H9 (cell line): ENCODE results near the gene TTC13. TPM values are rescaled to one million over a fixed set of nuclear protein-coding genes. Genes with fewer than 3 reads are reported as not detected.
A peak's percentile ranks its signal among the peaks of the same experiment; 100 is the strongest.

Source experiments
- DNase-seq: peaks from one replicate; pipeline ENCODE4 v3.0.0-alpha.2; 2017
- H2AFZ ChIP-seq: one replicate; pipeline ENCODE4 v1.6.1; 2013; ENCODE audit warnings: mild to moderate bottlenecking, low read length, control low read depth, moderate library complexity
- H2AK5ac ChIP-seq: 2 replicates; pipeline ENCODE4 v1.6.1; 2013; ENCODE audit warnings: low read length, control low read depth, mixed read lengths; ENCODE audit not compliant: insufficient read length
- H2BK120ac ChIP-seq: one replicate; pipeline ENCODE4 v1.6.1; 2013; ENCODE audit warnings: low read depth, mild to moderate bottlenecking, low read length, control low read depth, inconsistent platforms; ENCODE audit not compliant: poor library complexity, severe bottlenecking
- H2BK12ac ChIP-seq: 2 replicates; pipeline ENCODE4 v1.6.1; 2013; ENCODE audit warnings: low read length, control low read depth, mixed read lengths, low read depth; ENCODE audit not compliant: insufficient read length
- H2BK15ac ChIP-seq: 2 replicates; pipeline ENCODE4 v1.6.1; 2013; ENCODE audit warnings: low read depth, low read length, control low read depth
- H2BK20ac ChIP-seq: one replicate; pipeline ENCODE4 v1.6.1; 2013; ENCODE audit warnings: low read depth, mild to moderate bottlenecking, low read length, control low read depth, inconsistent platforms; ENCODE audit not compliant: poor library complexity, severe bottlenecking
- H2BK5ac ChIP-seq: 2 replicates; pipeline ENCODE4 v1.6.1; 2013; ENCODE audit warnings: low read length, control low read depth, mixed read lengths; ENCODE audit not compliant: insufficient read length
- H3K14ac ChIP-seq: 2 replicates; pipeline ENCODE4 v1.6.1; 2013; ENCODE audit warnings: low read length, control low read depth; ENCODE audit not compliant: insufficient read depth
- H3K18ac ChIP-seq: 2 replicates; pipeline ENCODE4 v1.6.1; 2013; ENCODE audit warnings: low read depth, mild to moderate bottlenecking, mixed read lengths, low read length, control low read depth; ENCODE audit not compliant: insufficient read length
- H3K23ac ChIP-seq: 2 replicates; pipeline ENCODE4 v1.6.1; 2013; ENCODE audit warnings: low read length, control low read depth, mixed read lengths, low read depth; ENCODE audit not compliant: insufficient read length
- H3K23me2 ChIP-seq: 2 replicates; pipeline ENCODE4 v1.6.1; 2013; ENCODE audit warnings: low read depth, mild to moderate bottlenecking, mixed read lengths, low read length, control low read depth; ENCODE audit not compliant: insufficient read length, poor library complexity, severe bottlenecking
- H3K27ac ChIP-seq: 2 replicates; pipeline ENCODE4 v1.5.1; 2013; ENCODE audit warnings: low read length, control low read depth, mixed read lengths, low read depth; ENCODE audit not compliant: insufficient read length
- H3K27me3 ChIP-seq: 2 replicates; pipeline ENCODE4 v1.6.1; 2013; ENCODE audit warnings: low read length, control low read depth, inconsistent platforms; ENCODE audit not compliant: insufficient read depth
- H3K4ac ChIP-seq: 2 replicates; pipeline ENCODE4 v1.6.1; 2013; ENCODE audit warnings: low read depth, mild to moderate bottlenecking, control low read depth, inconsistent platforms, low read length, moderate library complexity
- H3K4me1 ChIP-seq: 2 replicates; pipeline ENCODE4 v1.6.1; 2013; ENCODE audit warnings: low read length, control low read depth, inconsistent platforms; ENCODE audit not compliant: insufficient read depth
- H3K4me2 ChIP-seq: 2 replicates; pipeline ENCODE4 v1.6.1; 2013; ENCODE audit warnings: low read length, control low read depth, mixed read lengths; ENCODE audit not compliant: insufficient read length, insufficient read depth
- H3K56ac ChIP-seq: 2 replicates; pipeline ENCODE4 v1.6.1; 2013; ENCODE audit warnings: low read depth, mild to moderate bottlenecking, mixed read lengths, low read length, control low read depth; ENCODE audit not compliant: insufficient read length
- H3K79me1 ChIP-seq: 2 replicates; pipeline ENCODE4 v1.6.1; 2013; ENCODE audit warnings: low read depth, mild to moderate bottlenecking, moderate library complexity, low read length, control low read depth, inconsistent platforms; ENCODE audit not compliant: insufficient read depth, poor library complexity, severe bottlenecking
- H3K79me2 ChIP-seq: 2 replicates; pipeline ENCODE4 v1.6.1; 2013; ENCODE audit warnings: low read length, control low read depth, inconsistent platforms; ENCODE audit not compliant: insufficient read depth
- H3K9ac ChIP-seq: 2 replicates; pipeline ENCODE4 v1.6.1; 2013; ENCODE audit warnings: low read length, control low read depth, mixed read lengths; ENCODE audit not compliant: insufficient read length; ENCODE audit errors: extremely low read depth
- H3K9me3 ChIP-seq: one replicate; pipeline ENCODE4 v1.6.1; 2013; ENCODE audit warnings: low read depth, low read length, inconsistent platforms; ENCODE audit not compliant: control insufficient read depth
- H3T11ph ChIP-seq: one replicate; pipeline ENCODE4 v1.6.1; 2013; ENCODE audit warnings: mild to moderate bottlenecking, low read length, control low read depth, inconsistent platforms
- H4K20me1 ChIP-seq: one replicate; pipeline ENCODE4 v1.6.1; 2013; ENCODE audit not compliant: control insufficient read depth, insufficient read length, insufficient read depth
- H4K5ac ChIP-seq: 2 replicates; pipeline ENCODE4 v1.6.1; 2013; ENCODE audit warnings: low read depth, mild to moderate bottlenecking, mixed read lengths, low read length, control low read depth; ENCODE audit not compliant: insufficient read length
- H4K8ac ChIP-seq: replicated peaks from 2 replicates; pipeline ENCODE4 v1.6.1; 2013; ENCODE audit warnings: low read length, control low read depth, mixed read lengths, low read depth; ENCODE audit not compliant: insufficient read length
- H4K91ac ChIP-seq: 2 replicates; pipeline ENCODE4 v1.6.1; 2013; ENCODE audit warnings: low read depth, mild to moderate bottlenecking, moderate library complexity, mixed read lengths, low read length, control low read depth; ENCODE audit not compliant: insufficient read length
- H3K27ac Mint-ChIP-seq, 3 experiments: 2 replicates in 2 of 3; 3 replicates in 1 of 3; pipeline ENCODE4 v1.8.0; 2020 to 2021; ENCODE audit warnings: mixed read lengths in 3 of 3, mild to moderate bottlenecking in 1 of 3, moderate library complexity in 1 of 3
- H3K27me3 Mint-ChIP-seq: 2 replicates; pipeline ENCODE4 v1.8.0; 2021; ENCODE audit warnings: low read depth, mild to moderate bottlenecking, moderate library complexity, mixed read lengths
- H3K36me3 Mint-ChIP-seq, 3 experiments: 2 replicates in 2 of 3; 3 replicates in 1 of 3; pipeline ENCODE4 v1.8.0; 2020 to 2021; ENCODE audit warnings: low read depth in 3 of 3, mixed read lengths in 3 of 3; ENCODE audit not compliant: insufficient read depth in 1 of 3
- H3K4me1 Mint-ChIP-seq, 2 experiments: 2 replicates each; pipeline ENCODE4 v1.8.0; 2020; ENCODE audit warnings: mixed read lengths in 2 of 2
- H3K4me3 Mint-ChIP-seq, 2 experiments: 2 replicates in 1 of 2; 3 replicates in 1 of 2; pipeline ENCODE4 v1.8.0; 2020 to 2021; ENCODE audit warnings: mild to moderate bottlenecking in 2 of 2, mixed read lengths in 2 of 2, moderate library complexity in 1 of 2
- H3K9me3 Mint-ChIP-seq, 2 experiments: 2 replicates in 1 of 2; 3 replicates in 1 of 2; pipeline ENCODE4 v1.8.0; 2020; ENCODE audit warnings: mild to moderate bottlenecking in 2 of 2, mixed read lengths in 2 of 2, moderate library complexity in 1 of 2
- WGBS: extraction: QIAGEN DNeasy Blood & Tissue Kit; methylation state at CpG from one replicate; pipeline ENCODE4 v1.1.7; 2013; ENCODE audit warnings: missing lambda C conversion rate, low lambda C conversion rate, mixed read lengths; ENCODE audit not compliant: insufficient read length; ENCODE audit errors: extremely low coverage; 5-methylcytosine and 5-hydroxymethylcytosine counted together
- total RNA-seq: library from RNA; stranded (reverse); gene quantifications from 2 replicates; pipeline ENCODE4 v1.2.1, GENCODE V29; 2021
- TF ChIP-seq, protein P1 (sequence below): fragments of 200-600 bp; sonication (generic); conservative IDR thresholded peaks from 3 replicates; pipeline ENCODE4 v1.8.0; 2021; ENCODE audit warnings: antibody characterized with exemption, mild to moderate bottlenecking

Gene TTC13
- total RNA-seq, 1 experiment from 2014 or later: 7.6 TPM

DNA sequence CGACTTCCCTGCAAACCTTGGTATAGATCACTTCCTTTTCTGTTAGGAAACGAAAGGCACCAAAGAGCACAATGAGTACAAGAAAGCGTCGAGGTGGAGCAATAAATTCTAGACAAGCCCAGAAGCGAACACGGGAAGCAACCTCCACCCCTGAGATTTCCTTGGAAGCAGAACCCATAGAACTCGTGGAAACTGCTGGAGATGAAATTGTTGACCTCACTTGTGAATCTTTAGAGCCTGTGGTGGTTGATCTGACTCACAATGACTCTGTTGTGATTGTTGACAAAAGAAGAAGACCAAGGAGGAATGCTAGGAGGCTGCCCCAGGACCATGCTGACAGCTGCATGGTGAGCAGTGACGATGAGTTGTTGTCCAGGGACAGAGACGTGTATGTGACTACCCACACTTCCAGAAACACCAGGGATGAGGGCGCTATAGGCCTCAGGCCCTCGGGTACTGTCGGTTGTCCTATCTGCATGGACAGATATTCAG lies 42.9 kb upstream of the TTC13 start:
- Histone ChIP-seq H4K5ac (no peak overlapping the region), H3K27me3 (no peaks in the 10 kb centered on the region; the same call in 1 of the 2 replicates), H2BK120ac (no peak overlapping the region), H3K9ac (no peak overlapping the region), H3K9me3 (no peaks in the 10 kb centered on the region), H2BK15ac (no peak overlapping the region), H3K23me2 (no peaks in the 10 kb centered on the region), H3T11ph (no peak overlapping the region), H3K18ac (no peak overlapping the region), H3K4ac (no peak overlapping the region), H3K27ac (no peak overlapping the region), H3K79me2 (no peaks in the 10 kb centered on the region), H2BK5ac (no peak overlapping the region), H3K4me1 (peaks cover 12% of the 10 kb centered on the region; the same call in 1 of the 2 replicates), H4K8ac (no peak overlapping the region), H2BK20ac (no peak overlapping the region), H4K91ac (no peak overlapping the region), H3K14ac (no peak overlapping the region), H4K20me1 (no peaks in the 10 kb centered on the region), H3K4me2 (no peak overlapping the region), H2AFZ (no peak overlapping the region), H2BK12ac (no peak overlapping the region), H3K23ac (no peak overlapping the region), H2AK5ac (no peak overlapping the region), H3K79me1 (no peaks in the 10 kb centered on the region), H3K56ac (no peak overlapping the region)
- Mint-ChIP-seq H3K9me3 (no peaks in the 10 kb centered on the region), H3K36me3 (no peaks in the 10 kb centered on the region; a peak in 1 of 7 replicates), H3K4me1 (peaks cover 15 to 27% of the 10 kb centered on the region in 2 experiments), H3K4me3 (peak overlapping the region in 1 of 2 experiments; percentile 25; a peak in 1 of 5 replicates), H3K27me3 (peaks cover 91% of the 10 kb centered on the region), H3K27ac (no peak overlapping the region)
- no CpG with 5 or more reads among the region's 12 CpGs for WGBS
- no peak for DNase-seq
- TF ChIP-seq, protein P1, sequence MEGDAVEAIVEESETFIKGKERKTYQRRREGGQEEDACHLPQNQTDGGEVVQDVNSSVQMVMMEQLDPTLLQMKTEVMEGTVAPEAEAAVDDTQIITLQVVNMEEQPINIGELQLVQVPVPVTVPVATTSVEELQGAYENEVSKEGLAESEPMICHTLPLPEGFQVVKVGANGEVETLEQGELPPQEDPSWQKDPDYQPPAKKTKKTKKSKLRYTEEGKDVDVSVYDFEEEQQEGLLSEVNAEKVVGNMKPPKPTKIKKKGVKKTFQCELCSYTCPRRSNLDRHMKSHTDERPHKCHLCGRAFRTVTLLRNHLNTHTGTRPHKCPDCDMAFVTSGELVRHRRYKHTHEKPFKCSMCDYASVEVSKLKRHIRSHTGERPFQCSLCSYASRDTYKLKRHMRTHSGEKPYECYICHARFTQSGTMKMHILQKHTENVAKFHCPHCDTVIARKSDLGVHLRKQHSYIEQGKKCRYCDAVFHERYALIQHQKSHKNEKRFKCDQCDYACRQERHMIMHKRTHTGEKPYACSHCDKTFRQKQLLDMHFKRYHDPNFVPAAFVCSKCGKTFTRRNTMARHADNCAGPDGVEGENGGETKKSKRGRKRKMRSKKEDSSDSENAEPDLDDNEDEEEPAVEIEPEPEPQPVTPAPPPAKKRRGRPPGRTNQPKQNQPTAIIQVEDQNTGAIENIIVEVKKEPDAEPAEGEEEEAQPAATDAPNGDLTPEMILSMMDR: no peak
